ENCODE data around the gene CDSN.

- TF ChIP-seq CTCF (IDR thresholded peaks at IDR 0.05 in 8 of 11, conservative IDR thresholded peaks at IDR 0.05 in 3 of 11) (peak; percentile 77 to 98 (median 91)), POLR2A (IDR thresholded peaks at IDR 0.05) (no peak)
Measured at GRCh38 chr6:31068669-31069340, 51.4 kb downstream of the CDSN start.
